GM12801 (cell line): ENCODE results near the gene AKAP6.

Experiments used
- CTCF ChIP-seq: IDR thresholded peaks from one replicate; pipeline ENCODE4 v1.5.1; 2011; ENCODE audit warnings: control low read depth; ENCODE audit not compliant: insufficient read length; ENCODE audit errors: extremely low read depth

AKAP6 gene

GRCh38 chr14:32469388-32470160 lies 140.5 kb downstream of the AKAP6 start:
- no peak for TF ChIP-seq CTCF

GRCh38 chr14:32470161-32470715 lies 141.1 kb downstream of the AKAP6 start:
- no peak for TF ChIP-seq CTCF

- no peak for TF ChIP-seq CTCF
Observed at GRCh38 chr14:32471181-32471580, 142.1 kb downstream of the AKAP6 start.

GRCh38 chr14:32472076-32472475 lies 143.0 kb downstream of the AKAP6 start:
- no peak for TF ChIP-seq CTCF

- TF ChIP-seq CTCF, result no peak
Observed at GRCh38 chr14:32472512-32473463, 143.7 kb downstream of the AKAP6 start.

GRCh38 chr14:32473464-32473855 lies 144.4 kb downstream of the AKAP6 start:
- no peak for TF ChIP-seq CTCF
